Measurements from ENCODE around the gene SPNS3.

The SPNS3 gene

GRCh38 chr17:4490637-4491061 is 56.9 kb downstream of the SPNS3 start:
- no peak for DNase-seq

GRCh38 chr17:4492721-4493561 is 59.2 kb downstream of the SPNS3 start:
- no peak for DNase-seq

- no peak for DNase-seq
Observed at GRCh38 chr17:4497101-4497824, 63.5 kb downstream of the SPNS3 start.

- DNase-seq, result peak; percentile 61 to 71
Observed at GRCh38 chr17:4498461-4499397, 65.0 kb downstream of the SPNS3 start, which contains the start of gene SPNS2. TSS of gene SPNS2 (plus strand) at chr17:4498881. CDS start at chr17:4499048, 167 bp downstream.

- peak; percentile 13 to 31 for DNase-seq
Observed at GRCh38 chr17:4499431-4500190, 65.9 kb downstream of the SPNS3 start.

- DNase-seq, result no peak
Observed at GRCh38 chr17:4500191-4500571, 66.4 kb downstream of the SPNS3 start.

- no peak for DNase-seq
Observed at GRCh38 chr17:4501295-4501949, 67.7 kb downstream of the SPNS3 start.

- DNase-seq, result no peak
Observed at GRCh38 chr17:4502466-4503154, 68.9 kb downstream of the SPNS3 start.

GRCh38 chr17:4503283-4504025 is 69.7 kb downstream of the SPNS3 start:
- no peak for DNase-seq

GRCh38 chr17:4504188-4504587 is 70.4 kb downstream of the SPNS3 start:
- no peak for DNase-seq

GRCh38 chr17:4505187-4505586 is 71.4 kb downstream of the SPNS3 start:
- no peak for DNase-seq

GRCh38 chr17:4506175-4506813 is 72.6 kb downstream of the SPNS3 start:
- no peak for DNase-seq

GRCh38 chr17:4506892-4507291 is 73.2 kb downstream of the SPNS3 start:
- no peak for DNase-seq

GRCh38 chr17:4507361-4508111 is 73.8 kb downstream of the SPNS3 start:
- DNase-seq, result no peak

- DNase-seq, result no peak
Observed at GRCh38 chr17:4508207-4508606, 74.5 kb downstream of the SPNS3 start.

GRCh38 chr17:4509401-4509800 is 75.7 kb downstream of the SPNS3 start:
- no peak for DNase-seq

GRCh38 chr17:4509923-4510617 is 76.3 kb downstream of the SPNS3 start:
- no peak for DNase-seq

GRCh38 chr17:4510618-4510941 is 76.8 kb downstream of the SPNS3 start:
- no peak for DNase-seq

Data from stimulated activated CD4-positive, alpha-beta T cell treated with anti-CD3 and anti-CD28 coated beads, Interleukin-4, amount 100 ng/mL, for 4 hours (primary cell).